Osteoblast (primary cell): Measurements from ENCODE around the gene TOMM70. TPM values are rescaled to one million over a fixed set of nuclear protein-coding genes. Genes with fewer than 3 reads are reported as not detected.
"Not testable (repeated sequence)": the region's sequence is repeated elsewhere in the genome, so short reads cannot be mapped to it uniquely, and the experiment has no call there.

Experiments
- DNase-seq: peaks from one replicate; pipeline ENCODE4 v3.0.0; 2011; ENCODE audit warnings: low spot score, mixed read lengths; ENCODE audit not compliant: insufficient read length; ENCODE audit errors: missing footprints
- H2AFZ ChIP-seq: 2 replicates; pipeline ENCODE4 v1.6.0; 2011; ENCODE audit warnings: mild to moderate bottlenecking, low read length
- H3K27ac ChIP-seq: 2 replicates; pipeline ENCODE4 v1.5.1; 2011; ENCODE audit warnings: mild to moderate bottlenecking, low read depth, low read length, moderate library complexity
- H3K27me3 ChIP-seq: 2 replicates; pipeline ENCODE4 v1.6.0; 2012; ENCODE audit warnings: mild to moderate bottlenecking, control low read depth, inconsistent platforms, low read length, moderate library complexity; ENCODE audit not compliant: insufficient read depth
- H3K36me3 ChIP-seq: 2 replicates; pipeline ENCODE4 v1.5.1; 2011; ENCODE audit warnings: mild to moderate bottlenecking, low read length, control low read depth, moderate library complexity; ENCODE audit not compliant: insufficient read depth
- H3K4me1 ChIP-seq: 2 replicates; pipeline ENCODE4 v1.5.1; 2011; ENCODE audit warnings: mild to moderate bottlenecking, low read length, control low read depth, moderate library complexity; ENCODE audit not compliant: insufficient read depth
- H3K4me2 ChIP-seq: 2 replicates; pipeline ENCODE4 v1.6.0; 2011; ENCODE audit warnings: mild to moderate bottlenecking, low read length; ENCODE audit not compliant: insufficient read depth
- H3K4me3 ChIP-seq: fragments of 200-600 bp; sonication (generic); 3 replicates; pipeline ENCODE4 v1.5.1; 2012; ENCODE audit warnings: mild to moderate bottlenecking, low read length, inconsistent platforms; ENCODE audit not compliant: insufficient read depth
- H3K79me2 ChIP-seq: 2 replicates; pipeline ENCODE4 v1.6.0; 2012; ENCODE audit warnings: mild to moderate bottlenecking, low read length, control low read depth, inconsistent platforms; ENCODE audit not compliant: insufficient read depth
- H3K9me3 ChIP-seq: 2 replicates; pipeline ENCODE4 v1.5.1; 2011; ENCODE audit warnings: low read depth, low read length, control low read depth
- H4K20me1 ChIP-seq: 2 replicates; pipeline ENCODE4 v1.6.0; 2012; ENCODE audit warnings: mild to moderate bottlenecking, low read length, control low read depth; ENCODE audit not compliant: insufficient read depth
- CTCF ChIP-seq: IDR thresholded peaks from 2 replicates; pipeline ENCODE4 v1.5.1; 2011; ENCODE audit warnings: mild to moderate bottlenecking, low read depth, low read length, moderate library complexity; ENCODE audit errors: extremely low read depth
- total RNA-seq: library from RNA; depleted of rRNA; stranded (reverse); fragments of >200 nt; gene quantifications from 2 replicates; pipeline ENCODE4 v1.2.3, GENCODE V29; 2012

Gene TOMM70
- total RNA-seq: 52.5 and 57.8 TPM in 2 replicates

- H3K27ac ChIP-seq: peak within 1 kb of the TSS; percentile 100
- peaks cover 27% of the 10 kb centered on the region for H4K20me1 ChIP-seq
- H3K79me2 ChIP-seq: peaks cover 83% of the 10 kb centered on the region
- H3K4me3 ChIP-seq: peak within 1 kb of the TSS; percentile 90
- H3K4me1 ChIP-seq: peaks cover 29% of the 10 kb centered on the region
- DNase-seq: peak; percentile 96
- H3K36me3 ChIP-seq: no peaks in the 10 kb centered on the region
- H3K27me3 ChIP-seq: no peaks in the 10 kb centered on the region
- H3K9me3 ChIP-seq: no peaks in the 10 kb centered on the region
- peak within 1 kb of the TSS; percentile 100 for H3K4me2 ChIP-seq
- peak within 1 kb of the TSS; percentile 94 for H2AFZ ChIP-seq
- TF ChIP-seq CTCF: no peak
Observed at GRCh38 chr3:100400780-100401673, at the start of gene TOMM70, which contains the start of gene LNP1. TOMM70 (minus strand) TSS chr3:100401089; CDS start chr3:100400949, 140 bp downstream. LNP1 (plus strand) TSS chr3:100401539; CDS start chr3:100429730, 28,191 bp downstream.

- Histone ChIP-seq H3K4me2 (no peak overlapping the region), H3K4me1 (no peaks in the 10 kb centered on the region), H4K20me1 (no peaks in the 10 kb centered on the region), H3K9me3 (no peaks in the 10 kb centered on the region), H3K36me3 (no peaks in the 10 kb centered on the region), H2AFZ (no peak overlapping the region), H3K27me3 (no peaks in the 10 kb centered on the region), H3K79me2 (no peaks in the 10 kb centered on the region), H3K27ac (no peak overlapping the region), H3K4me3 (no peak overlapping the region)
- no peak for TF ChIP-seq CTCF
- no peak for DNase-seq
Observed at GRCh38 chr3:100449214-100449613, 48.3 kb upstream of the TOMM70 start.

- H4K20me1 ChIP-seq: no peaks in the 10 kb centered on the region
- H3K27me3 ChIP-seq: no peaks in the 10 kb centered on the region
- H3K79me2 ChIP-seq: no peaks in the 10 kb centered on the region
- H2AFZ ChIP-seq: no peak overlapping the region
- no peaks in the 10 kb centered on the region for H3K36me3 ChIP-seq
- H3K9me3 ChIP-seq: no peaks in the 10 kb centered on the region
- no peak overlapping the region for H3K4me3 ChIP-seq
- H3K4me1 ChIP-seq: no peaks in the 10 kb centered on the region
- H3K27ac ChIP-seq: no peak overlapping the region
- no peak overlapping the region for H3K4me2 ChIP-seq
- TF ChIP-seq CTCF: no peak
- DNase-seq: no peak
Observed at GRCh38 chr3:100448079-100448478, 47.2 kb upstream of the TOMM70 start.

GRCh38 chr3:100447067-100447466 is 46.2 kb upstream of the TOMM70 start:
- not testable (repeated sequence) for H3K27me3 ChIP-seq, H4K20me1 ChIP-seq, H3K4me2 ChIP-seq, H3K4me1 ChIP-seq, H2AFZ ChIP-seq, H3K27ac ChIP-seq, H3K79me2 ChIP-seq, H3K9me3 ChIP-seq, H3K36me3 ChIP-seq, H3K4me3 ChIP-seq, DNase-seq
